ENCODE measurements around the gene EXD3. TPM values are rescaled to one million over a fixed set of nuclear protein-coding genes. Genes with fewer than 3 reads are reported as not detected.

EXD3 gene
- total and polyA plus RNA-seq, 9 of the 15 experiments (the other 6 are each of a cell fraction or from before 2014, with no cell fraction given): 0.29 to 12.5 (median 3.9) TPM

DNA sequence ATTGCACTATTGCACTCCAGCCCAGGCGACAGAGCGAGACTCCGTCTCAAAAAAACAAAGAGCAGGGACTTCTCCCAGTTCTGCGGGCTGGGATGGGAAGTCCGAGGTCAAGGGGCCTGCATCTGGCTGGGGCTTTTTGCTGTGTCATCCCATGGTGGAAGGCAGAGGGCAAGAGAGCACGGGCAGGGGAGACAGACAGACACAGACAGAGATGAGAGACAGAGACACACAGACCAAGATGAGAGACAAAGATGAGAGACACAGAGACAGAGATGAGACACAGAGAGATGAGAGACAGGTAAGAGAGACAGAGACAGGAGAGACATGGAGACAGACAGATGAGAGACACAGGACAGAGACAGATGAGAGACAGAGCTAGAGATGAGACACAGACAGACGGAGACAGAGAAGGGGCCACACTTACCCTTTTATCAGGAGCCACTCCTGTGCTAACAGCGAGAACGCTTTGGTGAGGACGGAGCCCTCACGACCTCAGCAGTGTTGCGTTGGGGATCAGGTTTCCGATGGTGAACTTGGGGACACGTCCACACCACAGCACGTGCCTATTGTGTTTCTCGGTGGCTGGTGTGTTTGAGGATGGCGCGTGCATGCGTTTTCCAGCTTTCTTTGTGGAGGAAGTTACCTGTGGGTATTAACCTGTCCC lies 154.3 kb downstream of the EXD3 start (continued):
- TF ChIP-seq SIN3A (IDR thresholded peaks at IDR 0.05; ENCODE audit: borderline replicate concordance in 2 of 2, control insufficient read depth in 1 of 2, low read depth in 2 of 2, low read length in 2 of 2): no peak
- TF ChIP-seq KLF16 (IDR thresholded peaks at IDR 0.05): no peak
- no peak for TF ChIP-seq IRF1 (CRISPR knock-in tag; IDR thresholded peaks at IDR 0.05; ENCODE audit: borderline replicate concordance)
- TF ChIP-seq HNRNPLL (IDR thresholded peaks at IDR 0.05; ENCODE audit: low read depth, low read length, poor library complexity, severe bottlenecking): no peak
- TF ChIP-seq MCM2 (IDR thresholded peaks at IDR 0.05; ENCODE audit: low read depth): no peak
- no peak for TF ChIP-seq ZNF717 (CRISPR knock-in tag; IDR thresholded peaks at IDR 0.05)
- TF ChIP-seq POU5F1 (IDR thresholded peaks at IDR 0.05; ENCODE audit: borderline replicate concordance, low read depth, low read length, partially characterized antibody): no peak
- TF ChIP-seq PRPF4 (IDR thresholded peaks at IDR 0.05; ENCODE audit: insufficient read depth, low read depth, low read length, poor library complexity, severe bottlenecking): no peak
- TF ChIP-seq ZC3H4 (CRISPR knock-in tag; IDR thresholded peaks at IDR 0.05; ENCODE audit: borderline replicate concordance): peak; percentile 34; the same call in 1 of the 2 replicates
- TF ChIP-seq ZC3H8 (IDR thresholded peaks at IDR 0.05): peak; percentile 34; the same call in 1 of the 2 replicates
- TF ChIP-seq CGGBP1 (CRISPR knock-in tag; IDR thresholded peaks at IDR 0.05): no peak
- TF ChIP-seq ZNF436 (CRISPR knock-in tag; IDR thresholded peaks at IDR 0.05): no peak
- peak; percentile 71; the same call in 1 of the 2 replicates for TF ChIP-seq MGA (IDR thresholded peaks at IDR 0.05)
